H1 (cell line): ENCODE measurements around the gene ASIC2. TPM values are rescaled to one million over a fixed set of nuclear protein-coding genes. Genes with fewer than 3 reads are reported as not detected.

ENCODE experiments used
- ATF2 ChIP-seq: IDR thresholded peaks from 2 replicates; pipeline ENCODE4 v1.6.1; 2012; ENCODE audit warnings: low read length, inconsistent platforms
- CHD1 ChIP-seq: IDR thresholded peaks from 2 replicates; pipeline ENCODE4 v1.6.1; 2012; ENCODE audit warnings: low read depth, low read length, improper control_type of control experiment
- CTBP2 ChIP-seq: IDR thresholded peaks from 2 replicates; pipeline ENCODE4 v1.7.0; 2011; ENCODE audit warnings: borderline replicate concordance, mild to moderate bottlenecking, moderate library complexity, mixed read lengths, low read length; ENCODE audit not compliant: insufficient read depth, insufficient read length
- EZH2 ChIP-seq: fragments of 200-600 bp; sonication (generic); IDR thresholded peaks from 2 replicates; pipeline ENCODE4 v1.7.1; 2012; ENCODE audit warnings: low read depth, mild to moderate bottlenecking, moderate library complexity, low read length, inconsistent platforms; ENCODE audit not compliant: severe bottlenecking
- PHF8 ChIP-seq: fragments of 200-600 bp; sonication (generic); conservative IDR thresholded peaks from 2 replicates; pipeline ENCODE4 v1.7.1; 2012; ENCODE audit warnings: low read depth, mild to moderate bottlenecking, inconsistent platforms, low read length, moderate library complexity
- polyA plus RNA-seq, 7 experiments: library from polyadenylated mRNA; depleted of rRNA in 3 of 7; stranded (reverse) in 5 of 7; unstranded in 2 of 7; fragments of >200 nt in 5 of 7; fragments of 200-250 nt in 2 of 7; gene quantifications; 1 replicate in 5 of 7; 2 replicates in 1 of 7; 4 replicates in 1 of 7; pipeline versions ENCODE4 v1.2.1 to v1.2.3, GENCODE V29; 2011 to 2013; ENCODE audit warnings: missing spikeins in 2 of 7, mixed read lengths in 2 of 7
- total RNA-seq: library from RNA; stranded (reverse); fragmentation: NEBNext Ultra II Directional; extraction: Animal tissue kit (Norgen Biotek cat#: 25700); gene quantifications from 2 replicates; pipeline ENCODE4 v1.2.1, GENCODE V29; 2021

ASIC2 gene
- total and polyA plus RNA-seq, 2 of the 8 experiments (the other 6 are each of a cell fraction or from before 2014, with no cell fraction given): 0.86 to 1.2 TPM

- no peak for TF ChIP-seq CHD1
- no peak for TF ChIP-seq PHF8
- no peak for TF ChIP-seq ATF2
- TF ChIP-seq EZH2: no peak
- TF ChIP-seq CTBP2: no peak
Observed at GRCh38 chr17:33228548-33228947, 64.5 kb downstream of the ASIC2 start (continued).
